LNCaP clone FGC (cell line): ENCODE data around the gene NDUFB7.

Experiments used
- DNase-seq: peaks from one replicate; pipeline ENCODE4 v3.0.0-alpha.2; 2011; ENCODE audit warnings: low read depth
- H3K4me3 ChIP-seq: 2 replicates; pipeline ENCODE4 v1.5.1; 2011; ENCODE audit warnings: mild to moderate bottlenecking, low read depth, low read length, control low read depth
- TF ChIP-seq, protein P1 (sequence below): IDR thresholded peaks from 2 replicates; pipeline ENCODE4 v1.5.1; 2012; ENCODE audit warnings: mild to moderate bottlenecking; ENCODE audit not compliant: control insufficient read depth, insufficient read depth; ENCODE audit errors: extremely low read depth

NDUFB7 gene

GRCh38 chr19:14582894-14583340, 11.1 kb upstream of the NDUFB7 start, which contains the start of gene CLEC17A:
TSS of gene CLEC17A (plus strand) at chr19:14583084. CDS start at chr19:14583161, 77 bp downstream.
- DNase-seq, result no peak
- no peak within 1 kb of the TSS for H3K4me3 ChIP-seq
- TF ChIP-seq, protein P1, sequence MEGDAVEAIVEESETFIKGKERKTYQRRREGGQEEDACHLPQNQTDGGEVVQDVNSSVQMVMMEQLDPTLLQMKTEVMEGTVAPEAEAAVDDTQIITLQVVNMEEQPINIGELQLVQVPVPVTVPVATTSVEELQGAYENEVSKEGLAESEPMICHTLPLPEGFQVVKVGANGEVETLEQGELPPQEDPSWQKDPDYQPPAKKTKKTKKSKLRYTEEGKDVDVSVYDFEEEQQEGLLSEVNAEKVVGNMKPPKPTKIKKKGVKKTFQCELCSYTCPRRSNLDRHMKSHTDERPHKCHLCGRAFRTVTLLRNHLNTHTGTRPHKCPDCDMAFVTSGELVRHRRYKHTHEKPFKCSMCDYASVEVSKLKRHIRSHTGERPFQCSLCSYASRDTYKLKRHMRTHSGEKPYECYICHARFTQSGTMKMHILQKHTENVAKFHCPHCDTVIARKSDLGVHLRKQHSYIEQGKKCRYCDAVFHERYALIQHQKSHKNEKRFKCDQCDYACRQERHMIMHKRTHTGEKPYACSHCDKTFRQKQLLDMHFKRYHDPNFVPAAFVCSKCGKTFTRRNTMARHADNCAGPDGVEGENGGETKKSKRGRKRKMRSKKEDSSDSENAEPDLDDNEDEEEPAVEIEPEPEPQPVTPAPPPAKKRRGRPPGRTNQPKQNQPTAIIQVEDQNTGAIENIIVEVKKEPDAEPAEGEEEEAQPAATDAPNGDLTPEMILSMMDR, result no peak

- no peak for DNase-seq
- H3K4me3 ChIP-seq, result no peak overlapping the region
- TF ChIP-seq, protein P1, result no peak
Measured at GRCh38 chr19:14580623-14581237, 8.9 kb upstream of the NDUFB7 start.

GRCh38 chr19:14577885-14578427, 6.1 kb upstream of the NDUFB7 start:
- TF ChIP-seq, protein P1, result no peak
- H3K4me3 ChIP-seq, result no peak overlapping the region
- no peak for DNase-seq

- DNase-seq, result no peak
- TF ChIP-seq, protein P1, result no peak
- no peak overlapping the region for H3K4me3 ChIP-seq
Measured at GRCh38 chr19:14577264-14577663, 5.4 kb upstream of the NDUFB7 start.

- H3K4me3 ChIP-seq, result no peak overlapping the region
- no peak for DNase-seq
- TF ChIP-seq, protein P1, result no peak
Measured at GRCh38 chr19:14576363-14576762, 4.5 kb upstream of the NDUFB7 start.

DNA sequence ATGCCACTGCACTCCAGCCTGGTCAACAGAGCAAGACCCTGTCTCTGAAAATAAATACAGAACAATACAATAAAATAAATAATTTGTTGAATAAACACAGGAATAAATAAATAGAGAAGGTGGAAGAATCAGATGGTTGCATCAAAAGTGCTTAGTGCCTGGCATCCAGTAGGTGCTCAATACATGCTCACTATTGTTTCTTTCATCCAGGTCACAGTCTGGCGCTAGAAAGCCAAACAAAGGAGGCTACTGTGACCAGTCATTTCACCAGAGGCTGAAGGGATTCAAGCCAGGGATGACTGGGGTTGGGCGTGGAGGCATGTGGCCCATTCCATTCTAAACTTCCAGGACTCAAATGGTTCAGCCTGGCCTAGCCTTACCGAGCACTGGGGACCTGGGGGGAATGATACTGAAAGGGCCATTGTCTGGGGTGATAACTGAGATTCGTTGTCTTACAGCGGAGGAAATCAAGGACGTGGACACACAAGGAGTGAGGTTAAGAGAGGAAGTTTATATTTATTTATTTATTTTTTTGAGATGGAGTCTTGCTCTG, 3.6 kb upstream of the NDUFB7 start:
- no peak for DNase-seq
- TF ChIP-seq, protein P1, result no peak
- H3K4me3 ChIP-seq, result no peak overlapping the region
